GM12873 (cell line): ENCODE data around the gene TRIO.

Source experiments
- TF ChIP-seq, protein P1 (sequence below): IDR thresholded peaks from 2 replicates; pipeline ENCODE4 v1.5.1; 2012; ENCODE audit warnings: low read depth, mild to moderate bottlenecking, moderate library complexity, low read length, control low read depth; ENCODE audit not compliant: insufficient read depth; ENCODE audit errors: missing control alignments

Gene TRIO

DNA sequence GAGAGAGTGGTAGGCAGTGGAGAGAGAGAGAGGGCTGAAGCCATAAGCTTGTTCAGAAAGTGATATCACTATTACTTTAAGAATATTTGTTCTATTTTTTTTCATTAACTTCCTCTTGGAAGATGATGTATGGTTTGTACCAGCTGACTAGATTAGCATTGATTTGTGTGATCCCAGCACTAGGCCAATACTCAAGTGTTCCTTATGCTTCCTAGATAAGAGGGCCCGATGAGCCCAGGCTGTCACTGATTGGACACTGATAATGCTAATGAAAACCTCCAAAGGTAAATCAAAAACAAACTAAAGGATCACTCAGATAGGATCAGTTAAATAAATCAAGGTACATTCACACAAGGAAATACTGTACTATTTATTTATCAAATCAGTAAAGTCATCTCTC is 385.8 kb downstream of the TRIO start:
- TF ChIP-seq, protein P1, sequence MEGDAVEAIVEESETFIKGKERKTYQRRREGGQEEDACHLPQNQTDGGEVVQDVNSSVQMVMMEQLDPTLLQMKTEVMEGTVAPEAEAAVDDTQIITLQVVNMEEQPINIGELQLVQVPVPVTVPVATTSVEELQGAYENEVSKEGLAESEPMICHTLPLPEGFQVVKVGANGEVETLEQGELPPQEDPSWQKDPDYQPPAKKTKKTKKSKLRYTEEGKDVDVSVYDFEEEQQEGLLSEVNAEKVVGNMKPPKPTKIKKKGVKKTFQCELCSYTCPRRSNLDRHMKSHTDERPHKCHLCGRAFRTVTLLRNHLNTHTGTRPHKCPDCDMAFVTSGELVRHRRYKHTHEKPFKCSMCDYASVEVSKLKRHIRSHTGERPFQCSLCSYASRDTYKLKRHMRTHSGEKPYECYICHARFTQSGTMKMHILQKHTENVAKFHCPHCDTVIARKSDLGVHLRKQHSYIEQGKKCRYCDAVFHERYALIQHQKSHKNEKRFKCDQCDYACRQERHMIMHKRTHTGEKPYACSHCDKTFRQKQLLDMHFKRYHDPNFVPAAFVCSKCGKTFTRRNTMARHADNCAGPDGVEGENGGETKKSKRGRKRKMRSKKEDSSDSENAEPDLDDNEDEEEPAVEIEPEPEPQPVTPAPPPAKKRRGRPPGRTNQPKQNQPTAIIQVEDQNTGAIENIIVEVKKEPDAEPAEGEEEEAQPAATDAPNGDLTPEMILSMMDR, result no peak

DNA sequence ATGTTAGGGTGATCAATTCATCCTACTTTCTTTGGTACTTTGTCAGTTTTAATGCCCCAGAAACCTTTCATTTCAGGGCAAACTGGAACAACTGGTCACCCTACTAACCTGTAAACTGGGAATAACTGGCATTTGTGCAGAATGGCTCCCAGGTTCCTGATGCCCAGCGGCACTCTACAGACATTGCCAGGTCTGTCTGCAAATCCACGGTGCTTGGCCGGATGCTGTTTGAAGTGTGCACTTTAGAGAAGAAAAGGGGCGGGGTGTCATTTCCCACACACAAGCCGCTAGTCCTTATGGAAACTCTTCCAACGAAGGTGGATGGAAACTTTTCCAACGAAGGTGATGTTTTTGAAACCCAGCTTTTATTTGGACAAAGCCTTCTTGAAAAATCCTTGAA is 388.5 kb downstream of the TRIO start:
- TF ChIP-seq, protein P1, result no peak

DNA sequence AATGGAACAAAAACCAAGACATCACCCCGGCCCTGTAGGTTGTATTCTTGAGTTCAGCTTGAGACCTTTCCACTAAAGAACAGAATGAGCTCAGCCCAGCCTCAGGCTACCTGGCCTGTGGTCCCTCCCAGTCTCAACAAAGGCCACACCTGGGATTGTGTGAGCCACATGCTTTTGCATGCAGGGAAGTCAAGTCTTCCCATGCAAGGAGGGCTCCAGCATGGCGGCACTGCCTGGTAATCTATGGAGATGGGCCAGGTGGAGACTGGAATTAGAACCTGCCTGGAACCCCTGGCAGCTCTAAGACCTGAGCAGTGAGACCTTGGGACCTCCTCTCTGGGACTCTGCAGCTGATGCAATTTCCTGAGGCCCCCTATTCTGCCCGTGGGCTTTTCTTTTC is 389.0 kb downstream of the TRIO start:
- TF ChIP-seq, protein P1, result no peak

DNA sequence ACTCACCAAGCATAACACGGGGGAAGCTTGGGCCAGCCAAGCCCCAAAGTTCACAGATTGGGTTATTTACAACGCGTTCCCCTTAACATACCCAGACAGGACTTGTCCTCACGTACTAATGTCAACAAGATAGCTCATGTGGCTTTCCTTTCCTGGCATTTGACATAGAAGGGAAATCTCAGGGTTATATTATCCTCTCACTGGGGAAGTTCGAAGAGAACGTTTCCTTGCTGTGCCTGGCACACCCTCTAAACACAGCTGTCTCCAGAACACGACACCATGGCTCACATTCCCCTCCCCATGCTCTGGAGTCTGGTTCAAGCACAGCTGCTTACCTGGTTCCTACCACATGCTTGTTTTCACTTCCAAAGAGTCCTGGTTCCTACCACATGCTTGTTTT is 391.6 kb downstream of the TRIO start:
- TF ChIP-seq, protein P1, result no peak

DNA sequence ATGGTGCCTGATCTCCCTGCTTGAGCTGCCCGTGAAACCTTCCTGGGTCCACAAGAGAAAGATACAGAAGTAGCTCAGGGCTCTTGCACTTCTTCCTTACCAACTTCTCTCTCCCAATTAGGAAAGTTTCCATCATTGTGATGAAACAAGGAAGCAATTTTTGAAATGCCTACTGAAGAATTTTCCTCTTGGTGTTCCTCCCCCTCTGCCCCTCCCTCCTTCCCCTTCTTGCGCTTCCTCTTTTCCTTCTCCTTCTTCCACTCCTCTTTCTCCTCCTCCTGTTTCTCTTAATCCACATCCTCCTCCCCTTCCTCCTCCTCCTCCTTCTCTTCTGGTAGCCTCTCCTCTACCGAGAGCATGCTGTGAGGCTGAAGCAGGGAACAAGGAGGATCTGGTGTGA is 402.2 kb downstream of the TRIO start:
- TF ChIP-seq, protein P1, result no peak

DNA sequence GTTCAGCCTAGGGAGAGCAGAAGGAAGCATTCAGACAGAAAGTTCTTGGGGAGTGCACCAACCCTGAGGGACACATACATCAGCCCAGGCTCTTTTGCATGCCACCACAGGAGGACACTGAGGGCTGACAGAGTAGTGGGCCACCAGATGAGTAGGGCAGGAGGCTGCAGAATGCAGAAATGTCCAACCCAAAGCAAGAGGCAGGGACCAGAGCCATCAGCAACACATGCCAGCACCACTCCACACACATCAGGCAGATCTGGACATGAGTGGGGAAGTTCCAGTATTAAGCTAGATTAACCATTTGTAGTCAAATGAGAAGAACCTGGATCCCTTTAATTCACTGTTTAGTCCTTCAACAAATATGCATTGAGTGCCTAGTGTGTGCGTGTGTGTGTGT is 402.7 kb downstream of the TRIO start:
- TF ChIP-seq, protein P1, result no peak

DNA sequence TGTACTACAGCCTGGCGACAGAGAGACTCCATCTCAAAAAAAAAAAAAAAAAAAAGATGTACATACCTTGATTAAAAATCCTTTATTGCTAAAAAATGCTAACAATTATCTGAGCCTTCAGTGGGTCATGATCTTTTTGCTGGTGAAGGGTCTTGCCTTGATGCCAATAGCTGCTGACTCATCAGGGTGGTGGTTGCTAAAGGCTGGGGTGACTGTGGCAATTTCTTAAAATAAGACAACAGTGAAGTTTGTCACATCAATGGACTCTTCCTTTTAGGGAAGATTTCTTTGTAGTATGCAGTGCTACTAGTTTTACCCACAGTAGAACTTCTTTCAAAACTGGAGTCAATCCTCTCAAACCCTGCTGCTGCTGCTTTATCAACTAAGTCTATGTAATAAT is 404.5 kb downstream of the TRIO start:
- TF ChIP-seq, protein P1, result no peak
